Heart left ventricle (tissue), 13 donors: ENCODE results near the gene UGGT2.

Source experiments
- CTCF ChIP-seq, 12 donors: fragments of 200-600 bp; sonication (generic) in 4 of 12; IDR thresholded peaks; one replicate each; pipeline versions ENCODE4 v1.5.0 to v1.8.0; 2018 to 2022; ENCODE audit warnings: antibody characterized with exemption in 12 of 12, mild to moderate bottlenecking in 5 of 12
- POLR2A ChIP-seq, 2 donors: fragments of 450-650 bp; IDR thresholded peaks; one replicate each; pipeline ENCODE4 v1.6.1; 2017; ENCODE audit warnings: antibody characterized with exemption in 2 of 2, mild to moderate bottlenecking in 2 of 2, moderate library complexity in 2 of 2
- donor health status: ischemic (EF 13 %, LVEDD 7.1; RV severe dilation, severe dysfunction).
- donor health status: DM: no; HTN: yes; CAD: no.
- donor health status: DM: no; HTN: no; CAD: no.
- donor health status: ischemic (EF 25% LVEDD 6.9; RV normal size, moderate dysfunction).
- donor health status: ischemic (EF 25% LVEDD 5.7; RV mildly dilated, moderate dysfunction).
- donor health status: ischemic (EF 35%, LVEDD 5.7; RV mildly dilated, moderate dysfunction).
- donor health status: nonischemic (EF 11% LVEDD 7.7; RV severe dilation, severe dysfunction).
- donor health status: DM: yes; HTN: yes; CAD: no.
- donor health status: PGD.
- donor health status: ischemic (EF 29% LVEDD 5.4; RV normal size, mild dysfunction).
- donor health status: nonischemic (EF 23%, LVEDD 6.1; RV moderate dilation, normal function).

GRCh38 chr13:95833719-95834118, 219.5 kb downstream of the UGGT2 start:
- TF ChIP-seq CTCF (IDR thresholded peaks at IDR 0.05) (no peak), POLR2A (IDR thresholded peaks at IDR 0.05) (no peak)
